Right lung (tissue), 10 donors: ENCODE results near the gene REM2. TPM values are rescaled to one million over a fixed set of nuclear protein-coding genes. Genes with fewer than 3 reads are reported as not detected.

ENCODE experiments used
- DNase-seq, 2 donors: peaks; one replicate each; pipeline ENCODE4 v3.0.0-alpha.2; 2013
- long read RNA-seq, 8 donors: transcript quantifications; one replicate each; lab custom pipeline, GENCODE V29; 2026
- polyA plus RNA-seq, 5 donors: library from polyadenylated mRNA; unstranded; fragments of 120-200 nt; gene quantifications; one replicate each; pipeline versions ENCODE4 v1.2.1 to v1.2.3, GENCODE V29; 2013; ENCODE audit warnings: inconsistent platforms in 1 of 5, low replicate concordance in 1 of 5; ENCODE audit not compliant: insufficient read length in 5 of 5, insufficient read depth in 1 of 5

REM2 gene
- polyA plus RNA-seq = under 1 TPM; 0.58 to 0.99 (median 0.81) TPM
- long read RNA-seq, donor 1 = 0 reads
- long read RNA-seq, donor 2 = 0 reads
- long read RNA-seq, donor 3 = 0 reads
- long read RNA-seq, donor 4 = 0 reads
- long read RNA-seq, donor 5 = 0 reads
- long read RNA-seq, donor 6 = 0 reads
- long read RNA-seq, donor 7 = 0 reads
- long read RNA-seq, donor 8 = 0 reads

GRCh38 chr14:22883173-22883976 is at the start of gene REM2:
Gene REM2, plus strand, starts transcription at chr14:22883222. Its CDS starts 66 bp downstream, at chr14:22883288.
- DNase-seq = no peak

- DNase-seq = no peak
Observed at GRCh38 chr14:22835505-22835904, 47.5 kb upstream of the REM2 start.

- DNase-seq = peak in 1 of 2 donors; percentile 89
Observed at GRCh38 chr14:22836301-22837113, 46.5 kb upstream of the REM2 start, which contains the start of gene MMP14. Gene MMP14, plus strand, starts transcription at chr14:22836585. Its CDS starts 233 bp downstream, at chr14:22836818.

GRCh38 chr14:22837114-22837749 is 45.8 kb upstream of the REM2 start:
- peak in 1 of 2 donors; percentile 53 for DNase-seq

GRCh38 chr14:22837750-22838538 is 45.1 kb upstream of the REM2 start:
- peak in 1 of 2 donors; percentile 45 for DNase-seq

- no peak for DNase-seq
Observed at GRCh38 chr14:22838631-22839041, 44.4 kb upstream of the REM2 start.

- DNase-seq = no peak
Observed at GRCh38 chr14:22839159-22839779, 43.8 kb upstream of the REM2 start.

GRCh38 chr14:22841311-22841710 is 41.7 kb upstream of the REM2 start:
- no peak for DNase-seq

- no peak for DNase-seq
Observed at GRCh38 chr14:22841769-22842168, 41.3 kb upstream of the REM2 start.

GRCh38 chr14:22842211-22843122 is 40.6 kb upstream of the REM2 start:
- no peak for DNase-seq

GRCh38 chr14:22843123-22843925 is 39.7 kb upstream of the REM2 start:
- no peak for DNase-seq

GRCh38 chr14:22844221-22845102 is 38.6 kb upstream of the REM2 start:
- no peak for DNase-seq

- no peak for DNase-seq
Observed at GRCh38 chr14:22845103-22845394, 38.0 kb upstream of the REM2 start.

- DNase-seq = no peak
Observed at GRCh38 chr14:22845821-22846625, 37.0 kb upstream of the REM2 start.

- DNase-seq = no peak
Observed at GRCh38 chr14:22846811-22847307, 36.2 kb upstream of the REM2 start.

- no peak for DNase-seq
Observed at GRCh38 chr14:22847661-22848341, 35.2 kb upstream of the REM2 start.
